ENCODE measurements around the gene ZNF292. TPM values are rescaled to one million over a fixed set of nuclear protein-coding genes. Genes with fewer than 3 reads are reported as not detected.

ZNF292 gene
- total RNA-seq, 4 donors from 2014 or later = 17.8 to 40.0 (median 21.3) TPM

GRCh38 chr6:87308970-87309369, 153.6 kb downstream of the ZNF292 start:
- no peak for DNase-seq (ENCODE audit: low spot score)
- no peak for TF ChIP-seq CTCF (IDR thresholded peaks at IDR 0.05)
- ATAC-seq (ENCODE audit: low FRiP score) = no peak

- no peak for TF ChIP-seq CTCF (IDR thresholded peaks at IDR 0.05)
- DNase-seq (ENCODE audit: low spot score) (no peak), ATAC-seq (ENCODE audit: low FRiP score) (no peak)
Measured at GRCh38 chr6:87312860-87313259, 157.5 kb downstream of the ZNF292 start.

Other genes with a start within 250 kb of the ZNF292 start
- not detected for gene HTR1E, start 218.0 kb upstream of the ZNF292 start, total RNA-seq
- gene CGA, start 60.5 kb upstream of the ZNF292 start, total RNA-seq = not detected
- gene SMIM8, start 167.0 kb downstream of the ZNF292 start, total RNA-seq = 10 to 100 TPM in 1 of 4 donors, 1 to 10 TPM in 3; 4.4 to 13.6 (median 5.9) TPM
- gene GJB7, start 173.7 kb downstream of the ZNF292 start, total RNA-seq = not detected
- gene C6orf163, start 189.2 kb downstream of the ZNF292 start, total RNA-seq = 1 to 10 TPM; 1.7 to 7.4 (median 2.0) TPM

Measured in omental fat pad (tissue), 4 donors.